ENCODE measurements around the gene SLC9C2. TPM values are rescaled to one million over a fixed set of nuclear protein-coding genes. Genes with fewer than 3 reads are reported as not detected.

The SLC9C2 gene
- total RNA-seq, 1 donor from 2014 or later: 0.26 TPM

DNA sequence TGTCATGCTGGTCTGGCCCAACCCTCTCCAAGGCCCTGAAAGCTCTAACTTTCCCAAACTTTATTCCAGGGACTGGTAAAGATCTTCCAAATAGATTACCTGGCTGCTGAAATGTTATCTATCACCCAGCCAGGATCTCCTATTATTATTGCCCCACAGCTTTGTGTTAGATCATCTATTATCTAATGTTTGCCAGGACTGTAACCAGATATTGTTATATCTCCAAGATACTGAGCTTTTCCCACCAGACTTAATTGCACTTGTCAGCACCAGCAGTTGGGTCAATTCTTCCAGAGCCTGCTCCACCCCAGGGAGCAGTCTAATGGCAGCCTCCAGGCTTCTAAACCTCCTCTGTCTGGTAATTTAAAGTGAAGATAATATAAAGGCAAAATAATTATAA lies 66.6 kb downstream of the SLC9C2 start:
- DNase-seq (no peak), ATAC-seq (no peak)
- no peaks in the 10 kb centered on the region for H3K36me3 ChIP-seq
- TF ChIP-seq, protein P1, sequence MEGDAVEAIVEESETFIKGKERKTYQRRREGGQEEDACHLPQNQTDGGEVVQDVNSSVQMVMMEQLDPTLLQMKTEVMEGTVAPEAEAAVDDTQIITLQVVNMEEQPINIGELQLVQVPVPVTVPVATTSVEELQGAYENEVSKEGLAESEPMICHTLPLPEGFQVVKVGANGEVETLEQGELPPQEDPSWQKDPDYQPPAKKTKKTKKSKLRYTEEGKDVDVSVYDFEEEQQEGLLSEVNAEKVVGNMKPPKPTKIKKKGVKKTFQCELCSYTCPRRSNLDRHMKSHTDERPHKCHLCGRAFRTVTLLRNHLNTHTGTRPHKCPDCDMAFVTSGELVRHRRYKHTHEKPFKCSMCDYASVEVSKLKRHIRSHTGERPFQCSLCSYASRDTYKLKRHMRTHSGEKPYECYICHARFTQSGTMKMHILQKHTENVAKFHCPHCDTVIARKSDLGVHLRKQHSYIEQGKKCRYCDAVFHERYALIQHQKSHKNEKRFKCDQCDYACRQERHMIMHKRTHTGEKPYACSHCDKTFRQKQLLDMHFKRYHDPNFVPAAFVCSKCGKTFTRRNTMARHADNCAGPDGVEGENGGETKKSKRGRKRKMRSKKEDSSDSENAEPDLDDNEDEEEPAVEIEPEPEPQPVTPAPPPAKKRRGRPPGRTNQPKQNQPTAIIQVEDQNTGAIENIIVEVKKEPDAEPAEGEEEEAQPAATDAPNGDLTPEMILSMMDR (IDR thresholded peaks at IDR 0.05): no peak
- no peaks in the 10 kb centered on the region for H3K9me3 ChIP-seq
- intact Hi-C loops (cut with DNase I): no loop called here
- no peak overlapping the region for H3K27ac ChIP-seq
- H3K4me1 ChIP-seq: no peaks in the 10 kb centered on the region
- H3K27me3 ChIP-seq: no peaks in the 10 kb centered on the region
- no peak overlapping the region for H3K4me3 ChIP-seq

GRCh38 chr1:173532237-173532636 lies 70.6 kb downstream of the SLC9C2 start:
- DNase-seq: no peak
- Histone ChIP-seq H3K4me1 (no peaks in the 10 kb centered on the region), H3K36me3 (no peaks in the 10 kb centered on the region), H3K9me3 (no peaks in the 10 kb centered on the region), H3K27me3 (no peaks in the 10 kb centered on the region), H3K27ac (no peak overlapping the region), H3K4me3 (no peak overlapping the region)
- no peak for ATAC-seq
- TF ChIP-seq, protein P1 (IDR thresholded peaks at IDR 0.05): no peak
- intact Hi-C loops (cut with DNase I): no loop called here

DNA sequence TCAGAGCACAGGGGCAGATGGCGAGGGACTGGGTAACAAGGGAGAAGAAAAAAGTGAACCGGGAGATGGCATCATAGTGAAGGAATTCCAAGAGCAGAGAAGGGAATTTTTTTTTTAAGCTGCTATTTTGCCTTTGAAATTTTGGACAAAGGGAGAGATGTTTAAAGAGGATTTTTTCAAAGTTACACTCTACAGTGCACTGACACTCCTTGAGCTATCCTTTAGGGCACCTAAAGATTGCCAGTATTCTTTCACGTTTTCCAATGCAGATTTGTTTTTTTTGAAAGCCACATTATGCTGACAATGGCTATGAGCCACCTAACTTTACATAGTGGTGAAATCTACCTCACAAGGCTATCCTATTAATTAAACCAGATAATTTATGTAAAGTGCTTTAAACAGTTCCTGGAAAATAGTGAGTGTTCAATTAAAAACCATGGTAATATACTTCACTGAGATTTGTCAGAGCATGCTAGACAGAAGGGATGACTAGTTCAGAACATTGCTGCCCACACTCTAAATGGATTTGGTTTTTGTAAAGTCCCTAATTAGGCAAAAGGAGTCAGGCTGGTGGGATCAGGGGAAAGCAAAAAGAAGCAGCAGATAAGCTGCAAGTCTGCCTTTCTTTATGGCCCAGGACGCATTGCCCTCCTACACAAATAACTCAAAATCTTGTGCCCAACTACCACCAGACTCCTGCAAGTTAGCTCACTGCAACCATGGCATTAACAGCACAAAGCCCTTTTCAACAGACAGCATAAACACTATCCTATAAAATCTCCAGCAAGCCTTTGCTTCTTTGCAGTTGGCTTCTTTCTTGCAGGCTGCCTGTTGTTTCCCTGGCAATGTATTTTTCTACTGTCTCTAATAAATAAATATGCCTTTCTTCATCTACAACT lies 71.8 kb downstream of the SLC9C2 start:
- ATAC-seq: no peak
- H3K27ac ChIP-seq: no peak overlapping the region
- no peaks in the 10 kb centered on the region for H3K36me3 ChIP-seq
- no peaks in the 10 kb centered on the region for H3K4me1 ChIP-seq
- no peaks in the 10 kb centered on the region for H3K9me3 ChIP-seq
- intact Hi-C loops (cut with DNase I): no loop called here
- H3K27me3 ChIP-seq: no peaks in the 10 kb centered on the region
- TF ChIP-seq, protein P1 (IDR thresholded peaks at IDR 0.05): no peak
- H3K4me3 ChIP-seq: no peak overlapping the region
- no peak for DNase-seq

DNA sequence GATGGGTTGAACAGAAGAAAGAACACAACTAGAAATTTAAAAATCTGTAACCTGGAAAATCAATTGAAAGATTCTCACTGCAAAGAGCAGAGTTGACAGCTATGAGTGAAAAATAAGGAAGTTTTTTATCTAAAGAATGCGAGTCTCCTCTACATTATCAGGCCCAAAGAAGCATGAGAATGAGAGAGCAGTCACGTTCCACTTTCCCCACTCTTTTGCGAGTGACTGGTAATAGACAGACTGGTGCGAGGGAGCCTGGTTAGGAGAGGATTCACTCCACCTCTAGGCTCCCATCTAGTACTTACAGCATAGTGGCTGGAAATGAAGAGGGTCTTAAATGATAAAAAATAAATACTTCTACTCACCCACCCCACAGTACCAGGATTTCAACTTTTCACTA lies 73.8 kb downstream of the SLC9C2 start:
- intact Hi-C loops (cut with DNase I): no loop called here

GRCh38 chr1:173527151-173527826 lies 75.6 kb downstream of the SLC9C2 start:
- H3K36me3 ChIP-seq: no peaks in the 10 kb centered on the region
- intact Hi-C loops (cut with DNase I): no loop called here
- no peaks in the 10 kb centered on the region for H3K4me1 ChIP-seq
- no peak for DNase-seq
- no peaks in the 10 kb centered on the region for H3K9me3 ChIP-seq
- no peaks in the 10 kb centered on the region for H3K27me3 ChIP-seq
- H3K27ac ChIP-seq: no peak overlapping the region
- no peak overlapping the region for H3K4me3 ChIP-seq
- peak; percentile 84 for ATAC-seq
- TF ChIP-seq, protein P1 (IDR thresholded peaks at IDR 0.05): no peak

More for the DNA sequence above, 73.8 kb downstream of the SLC9C2 start:
- H3K27ac ChIP-seq: no peak overlapping the region
- no peak for DNase-seq
- TF ChIP-seq, protein P1 (IDR thresholded peaks at IDR 0.05): no peak
- no peaks in the 10 kb centered on the region for H3K27me3 ChIP-seq
- no peaks in the 10 kb centered on the region for H3K9me3 ChIP-seq
- no peak overlapping the region for H3K4me3 ChIP-seq
- no peaks in the 10 kb centered on the region for H3K36me3 ChIP-seq
- no peaks in the 10 kb centered on the region for H3K4me1 ChIP-seq
- no peak for ATAC-seq
